Stimulated activated CD4-positive, alpha-beta T cell treated with anti-CD3 and anti-CD28 coated beads, Interleukin-1b, Interleukin-23, amount 100 ng/mL, for 48 hours (primary cell): ENCODE data around the gene DSE.

Source experiments
- DNase-seq: peaks from one replicate; pipeline ENCODE4 v3.0.0-alpha.2; 2020

Gene DSE

DNA sequence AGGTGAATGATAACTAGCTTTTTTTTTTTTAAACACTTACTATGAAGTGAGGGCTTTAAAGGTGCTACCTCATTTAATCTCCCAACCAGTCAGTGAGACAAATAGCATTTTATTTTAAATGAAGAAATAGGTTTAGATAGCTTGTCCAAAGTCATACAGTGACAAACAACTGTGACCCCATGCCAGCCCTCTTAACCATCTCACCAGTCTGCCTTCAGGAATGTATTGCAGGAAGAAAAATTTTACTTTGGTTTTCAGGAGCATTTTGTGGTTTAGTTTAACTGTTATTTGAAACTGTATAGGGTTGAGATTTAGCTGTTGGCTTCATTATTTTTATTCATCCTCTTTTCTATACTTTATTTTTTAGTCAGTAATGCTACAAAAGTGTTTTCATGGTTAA is 18.6 kb downstream of the DSE start:
- DNase-seq, result no peak

DNA sequence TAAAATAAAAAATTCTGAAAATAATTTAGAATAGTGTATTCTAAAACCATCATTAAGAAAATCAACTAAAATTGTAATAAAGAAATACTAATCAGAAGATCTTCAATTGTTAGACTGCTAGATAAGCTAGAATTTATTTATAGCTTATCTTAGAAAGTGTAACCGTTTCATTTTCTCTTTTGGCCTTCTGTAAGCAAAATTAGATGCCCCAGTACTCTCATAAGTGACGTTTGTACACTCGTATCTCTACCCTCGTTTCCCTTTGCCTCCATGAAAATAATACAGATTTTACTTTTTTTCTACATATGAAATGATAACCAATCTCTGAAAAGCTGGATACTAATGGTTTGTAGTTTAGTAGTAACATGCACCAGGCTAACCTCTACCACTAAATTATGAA is 19.8 kb downstream of the DSE start:
- DNase-seq, result no peak

DNA sequence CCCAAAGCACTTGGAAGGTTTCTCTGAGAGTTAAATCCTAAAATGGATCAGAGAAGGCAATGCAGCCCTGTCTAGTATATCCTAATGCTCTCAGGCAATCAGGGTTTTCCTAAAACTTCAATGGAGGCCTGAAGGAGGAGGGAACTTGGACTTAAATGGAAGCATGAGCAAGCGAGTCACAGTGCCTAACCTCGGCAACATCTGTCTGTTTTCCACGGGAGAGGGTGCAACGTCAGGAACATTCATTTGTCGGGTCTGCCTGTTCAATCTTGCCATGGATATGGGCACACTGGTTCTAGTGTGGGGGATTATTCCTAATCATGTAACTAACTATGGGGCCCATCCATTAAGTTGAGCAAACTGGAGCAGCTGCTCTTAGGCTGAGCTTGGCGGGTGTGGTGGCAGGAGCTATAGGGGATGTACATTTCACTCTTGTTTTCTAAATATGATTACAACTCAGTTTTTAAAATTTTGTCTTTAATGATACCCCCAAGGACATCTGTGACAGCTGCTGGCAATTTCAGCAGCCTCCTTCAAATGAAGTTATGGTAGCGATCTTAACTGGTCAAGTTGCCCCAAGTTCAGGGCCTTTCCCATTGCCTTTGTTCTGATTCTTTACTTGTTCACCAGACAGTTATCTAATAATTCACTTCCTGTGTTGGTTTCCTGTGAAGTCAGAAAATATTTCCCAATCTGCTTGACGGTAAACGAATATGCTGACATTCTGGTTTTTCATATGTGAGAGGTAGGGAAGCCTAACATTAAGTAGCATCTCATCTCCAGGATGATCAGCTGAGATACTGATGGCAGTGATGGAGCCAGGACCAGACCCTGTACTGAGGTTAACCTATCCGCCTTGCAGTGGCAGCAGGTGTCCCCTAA is 21.6 kb downstream of the DSE start:
- DNase-seq, result no peak

DNA sequence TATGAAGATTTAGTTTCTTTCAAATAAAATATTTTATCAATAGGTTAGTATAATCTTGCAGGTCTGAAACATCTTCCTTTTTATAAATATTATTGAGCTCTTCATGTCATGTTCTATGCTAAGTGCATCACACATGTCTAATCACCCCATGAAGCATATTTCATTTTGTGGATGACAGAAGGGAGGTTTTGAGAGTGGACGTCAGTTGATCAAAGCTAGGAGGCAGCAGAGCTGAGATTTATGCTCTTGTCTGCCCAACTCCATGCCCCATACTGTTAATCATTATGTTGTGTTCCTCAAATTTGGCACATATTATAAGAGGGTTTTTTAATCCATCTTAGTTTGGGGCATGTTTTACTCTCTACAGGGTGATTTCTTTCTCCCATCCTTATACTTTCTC is 22.7 kb downstream of the DSE start:
- DNase-seq, result no peak

DNA sequence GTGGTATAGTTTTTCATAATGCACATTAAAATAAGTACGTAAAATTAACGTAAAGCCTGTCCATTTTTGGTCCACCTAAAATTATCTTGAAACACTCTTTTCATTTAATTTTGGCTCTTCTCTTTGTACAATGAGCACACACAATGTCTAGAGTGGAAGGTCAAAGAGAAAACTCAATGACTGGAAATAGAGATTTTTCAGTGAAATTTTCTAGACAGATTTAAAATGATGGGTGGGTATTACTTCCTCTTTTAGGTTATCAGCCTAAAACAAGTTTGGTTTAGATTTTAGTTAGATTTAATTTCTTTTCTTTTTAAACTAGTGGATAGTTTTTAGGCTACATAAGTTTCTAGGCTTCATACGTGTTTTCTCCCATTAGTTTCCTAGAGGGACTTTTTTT is 24.9 kb downstream of the DSE start:
- DNase-seq, result no peak

DNA sequence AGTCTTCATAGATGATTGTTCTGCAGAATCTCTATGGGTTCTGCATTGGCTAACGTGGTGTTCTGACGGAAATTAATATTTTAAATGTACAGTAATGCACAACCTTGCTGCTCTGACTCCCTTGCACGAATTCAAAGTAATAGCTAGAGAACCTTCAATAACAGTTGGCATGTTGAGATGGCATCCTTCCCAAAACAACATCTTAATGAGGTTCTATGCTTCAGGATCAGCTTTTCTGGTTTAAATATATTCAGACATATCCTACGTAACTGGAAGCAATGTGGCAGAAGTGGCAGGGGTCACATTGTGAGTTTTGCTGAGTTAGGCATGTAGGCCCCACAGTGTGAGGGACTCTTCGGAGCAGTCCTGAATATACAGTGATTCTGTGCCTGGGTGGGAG is 25.7 kb downstream of the DSE start:
- no peak for DNase-seq

DNA sequence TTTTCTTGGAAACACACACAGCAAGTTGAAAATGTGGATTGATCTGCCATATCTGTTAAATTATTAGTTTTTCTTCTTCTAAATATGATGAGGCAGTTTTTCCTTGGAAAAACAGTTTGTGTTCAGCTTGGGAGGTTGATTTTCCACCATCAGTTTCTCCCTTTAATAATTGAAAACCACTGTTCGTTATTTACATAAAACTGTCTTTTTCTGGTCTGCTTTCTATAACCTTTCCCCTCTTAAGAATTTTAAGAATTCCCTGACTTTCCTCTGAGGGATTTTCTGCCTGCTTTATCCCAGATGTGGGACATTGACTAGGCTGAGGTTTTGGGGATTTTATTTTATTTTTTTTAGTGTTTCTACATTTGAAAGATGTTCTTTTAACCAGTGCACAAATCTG is 27.2 kb downstream of the DSE start:
- no peak for DNase-seq

DNA sequence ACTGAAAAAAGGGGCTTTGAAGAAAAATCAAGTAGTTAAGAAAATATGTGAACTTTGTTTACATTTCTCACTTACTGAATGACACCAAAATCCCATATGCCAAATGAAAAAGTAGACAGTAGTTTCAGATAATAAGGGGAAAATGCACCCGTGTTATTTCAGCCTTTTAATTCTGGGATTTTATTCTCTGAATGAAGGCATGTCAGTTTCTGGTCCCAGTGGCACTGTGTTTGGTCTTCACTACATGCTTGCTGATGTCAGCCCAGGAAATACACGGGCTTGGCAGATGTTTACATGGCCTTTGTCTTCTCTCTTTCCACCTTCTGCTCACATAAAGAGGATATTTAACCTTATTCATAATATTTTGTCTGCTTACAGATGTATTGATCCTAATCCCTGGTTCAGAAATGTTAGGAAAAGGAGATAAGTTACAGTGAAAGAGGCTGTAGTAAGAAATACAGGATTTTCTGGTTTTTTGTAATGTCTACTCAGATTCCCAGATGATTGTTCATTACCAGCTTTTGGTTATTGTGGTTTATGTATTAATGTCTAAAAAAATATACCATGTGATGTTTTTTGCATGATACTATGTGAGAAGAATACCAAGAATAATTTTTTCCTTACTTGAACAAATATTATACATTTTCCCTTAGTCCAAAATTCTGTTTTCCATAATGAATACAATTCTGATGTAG is 27.7 kb downstream of the DSE start:
- DNase-seq, result no peak

DNA sequence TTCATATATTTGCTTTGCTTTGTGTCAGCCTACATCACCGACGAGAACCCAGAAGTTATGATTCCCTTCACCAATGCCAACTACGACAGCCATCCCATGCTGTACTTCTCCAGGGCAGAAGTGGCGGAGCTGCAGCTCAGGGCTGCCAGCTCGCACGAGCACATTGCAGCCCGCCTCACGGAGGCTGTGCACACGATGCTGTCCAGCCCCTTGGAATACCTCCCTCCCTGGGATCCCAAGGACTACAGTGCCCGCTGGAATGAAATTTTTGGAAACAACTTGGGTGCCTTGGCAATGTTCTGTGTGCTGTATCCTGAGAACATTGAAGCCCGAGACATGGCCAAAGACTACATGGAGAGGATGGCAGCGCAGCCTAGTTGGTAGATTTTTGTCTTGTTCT is 28.5 kb downstream of the DSE start:
- DNase-seq, result no peak

DNA sequence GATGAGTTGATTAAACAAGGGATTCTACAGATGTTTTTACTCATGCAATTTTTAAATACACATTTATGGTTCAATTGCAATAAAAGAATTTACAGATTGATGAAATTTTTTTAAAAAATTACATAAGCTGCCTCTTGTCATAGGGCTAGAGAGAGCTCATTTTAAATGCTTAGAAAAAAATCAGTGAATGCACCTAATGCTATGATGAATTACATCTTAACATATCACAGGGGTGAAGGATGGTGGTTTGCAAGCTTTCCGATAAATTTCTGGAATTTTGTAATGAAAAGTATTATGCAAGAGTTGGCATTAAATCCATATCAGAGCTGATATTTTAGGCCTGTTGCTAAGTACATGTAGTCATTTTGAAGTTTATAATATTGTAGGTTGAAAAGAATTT is 29.6 kb downstream of the DSE start:
- DNase-seq, result no peak

DNA sequence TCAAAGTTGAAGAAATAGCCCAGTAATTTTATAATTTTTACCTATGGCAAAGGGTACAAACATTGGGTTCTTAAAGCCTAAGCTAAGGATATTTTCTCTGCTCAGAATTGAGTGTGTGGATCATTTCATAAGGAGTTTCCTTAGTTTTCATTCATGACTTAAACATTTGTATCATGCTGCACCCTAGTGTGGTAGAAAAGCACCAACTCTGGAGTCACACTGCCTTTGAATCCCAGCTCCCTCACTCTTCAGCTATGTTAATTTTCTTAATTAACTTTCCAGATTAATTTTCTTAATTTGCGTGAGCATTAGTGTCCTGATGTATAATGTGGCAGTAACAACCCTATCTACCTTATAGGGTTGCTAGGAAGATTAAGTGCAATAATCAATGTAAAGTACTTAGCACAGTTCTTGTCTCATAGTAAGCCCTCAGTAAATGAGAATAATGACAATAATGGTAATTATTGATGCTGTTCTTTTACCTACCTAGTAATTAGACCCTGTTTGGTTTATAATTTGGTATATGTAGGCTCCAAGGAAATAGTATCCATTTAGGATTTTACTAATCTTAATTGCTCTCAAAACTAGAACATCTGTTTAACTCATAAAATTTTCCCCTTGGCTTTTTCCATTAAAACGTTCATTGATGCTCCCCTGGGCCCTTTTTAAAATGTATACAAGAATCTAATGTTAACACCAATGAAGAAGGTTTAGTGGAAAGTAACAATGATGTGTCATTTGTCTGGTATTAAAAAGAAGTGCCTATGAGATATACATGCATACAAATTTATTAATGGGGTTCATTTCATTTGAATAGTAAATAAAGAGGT is 31.6 kb downstream of the DSE start:
- DNase-seq, result no peak

DNA sequence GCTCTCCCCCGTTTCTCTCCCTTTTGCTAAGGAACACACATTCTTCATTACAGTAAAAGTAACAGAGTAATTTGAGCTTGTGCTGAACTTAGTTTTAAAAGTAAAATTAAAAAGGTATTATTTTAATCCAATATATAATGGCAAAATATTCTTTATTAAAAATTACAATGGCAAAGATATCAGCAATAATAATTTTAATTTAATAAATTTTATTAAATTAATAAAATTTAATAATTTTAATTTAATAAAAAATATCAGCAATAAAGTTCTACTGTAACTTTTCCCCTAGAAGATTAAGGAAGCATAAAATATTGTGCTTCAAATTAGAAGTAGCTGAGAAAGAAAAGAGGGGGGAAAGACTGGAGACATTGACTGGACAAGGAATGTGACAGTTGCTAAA is 32.5 kb downstream of the DSE start:
- no peak for DNase-seq

DNA sequence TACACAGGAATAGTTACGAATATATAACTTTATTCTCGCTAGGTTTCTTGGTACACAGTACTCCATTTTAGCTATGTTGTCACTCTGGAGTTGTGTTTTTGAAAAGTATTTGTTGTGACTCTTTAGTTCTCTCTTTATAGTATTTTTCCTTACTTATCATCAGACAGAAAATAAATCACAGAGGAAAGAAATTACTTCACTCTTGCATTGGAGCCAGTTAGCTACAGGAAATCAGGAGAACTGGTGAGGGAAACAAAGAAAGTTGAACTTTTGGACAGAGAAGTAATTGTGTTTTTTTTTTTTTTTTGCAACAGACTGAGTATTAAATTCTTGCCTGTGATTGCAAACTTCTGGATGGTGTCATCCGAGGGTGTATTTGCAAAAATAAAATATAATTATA is 33.9 kb downstream of the DSE start:
- DNase-seq, result no peak

DNA sequence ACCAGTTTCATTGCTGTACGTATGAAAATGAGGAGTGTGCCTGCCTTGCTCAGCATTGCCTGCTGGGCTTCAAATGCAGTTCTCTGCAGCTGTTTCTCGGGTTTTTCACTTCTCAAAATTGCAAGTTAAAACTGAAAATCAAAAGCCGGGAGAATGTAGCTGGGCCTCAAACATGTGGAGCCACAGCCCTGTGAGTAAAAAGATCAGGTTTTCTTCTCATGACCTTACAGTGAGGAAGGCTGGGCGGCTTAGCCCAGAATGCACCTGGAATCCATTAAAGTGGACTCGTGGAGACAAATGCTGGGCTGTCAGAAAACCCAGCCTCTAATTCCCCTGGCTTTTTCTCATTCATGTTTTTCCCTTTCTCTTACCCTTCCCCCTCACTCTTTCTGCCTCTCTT is 34.4 kb downstream of the DSE start:
- no peak for DNase-seq

DNA sequence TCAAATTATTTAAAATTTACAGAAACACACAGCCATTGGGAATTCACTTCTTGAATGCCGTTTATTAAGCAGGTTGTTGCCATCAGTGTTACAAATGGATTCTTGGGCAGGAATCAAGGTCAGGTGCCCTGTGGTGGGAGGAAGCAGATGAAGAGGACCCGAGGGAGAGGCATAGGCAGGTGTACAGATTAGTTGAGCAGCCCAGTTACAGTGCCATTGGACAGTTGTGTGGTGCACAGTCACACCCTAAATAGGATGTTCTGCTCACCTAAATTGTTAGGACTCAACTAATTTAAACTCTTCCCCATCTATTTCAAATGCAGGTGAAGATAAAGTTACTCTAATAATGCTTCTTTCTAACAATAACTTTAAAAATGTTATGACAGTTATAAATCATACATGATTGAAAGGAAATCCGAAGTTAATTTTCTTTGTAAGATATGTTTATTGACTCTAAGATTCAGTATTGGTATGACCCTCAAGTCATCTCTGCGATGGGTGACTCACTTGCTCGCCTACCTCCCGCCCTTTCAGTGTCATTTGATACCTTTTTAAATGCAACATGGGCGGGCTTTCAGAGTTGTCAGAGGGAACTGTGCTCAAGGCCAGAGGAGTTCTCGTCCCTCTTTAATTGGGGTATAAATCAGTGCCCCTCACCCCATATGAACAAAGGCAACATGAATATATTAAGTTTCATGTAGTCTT is 35.1 kb downstream of the DSE start:
- DNase-seq, result peak; percentile 6

DNA sequence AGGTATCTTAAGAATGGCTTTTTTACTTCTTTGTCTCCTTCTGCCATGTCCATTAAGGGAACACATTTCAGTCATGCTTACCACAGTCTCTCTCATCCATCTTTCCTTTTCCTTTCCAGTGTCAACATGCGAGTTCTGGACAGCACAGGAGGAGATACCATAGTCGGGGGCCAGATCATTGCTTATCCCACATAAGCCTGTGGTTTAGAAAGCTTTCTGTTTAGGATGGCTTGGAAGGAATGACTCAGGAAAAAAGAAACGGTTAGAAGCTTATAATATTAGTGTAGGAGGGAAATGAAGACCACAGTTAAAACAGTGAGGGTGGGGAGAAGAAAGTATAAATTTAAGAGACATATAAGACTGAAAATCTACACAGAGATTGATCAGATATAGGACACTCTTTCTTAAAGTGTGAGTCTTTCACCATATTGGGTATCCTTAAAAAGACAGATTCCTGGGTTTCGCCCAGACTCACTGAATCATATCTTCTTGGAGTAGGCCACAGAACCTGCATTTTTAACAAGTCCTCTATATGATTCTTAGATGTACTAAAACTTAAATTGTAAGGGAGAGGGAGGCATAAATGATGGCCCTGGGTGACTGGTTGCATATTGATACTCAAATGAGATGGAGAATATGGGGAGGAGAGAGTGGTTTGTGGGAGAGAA is 36.1 kb downstream of the DSE start:
- DNase-seq, result no peak

DNA sequence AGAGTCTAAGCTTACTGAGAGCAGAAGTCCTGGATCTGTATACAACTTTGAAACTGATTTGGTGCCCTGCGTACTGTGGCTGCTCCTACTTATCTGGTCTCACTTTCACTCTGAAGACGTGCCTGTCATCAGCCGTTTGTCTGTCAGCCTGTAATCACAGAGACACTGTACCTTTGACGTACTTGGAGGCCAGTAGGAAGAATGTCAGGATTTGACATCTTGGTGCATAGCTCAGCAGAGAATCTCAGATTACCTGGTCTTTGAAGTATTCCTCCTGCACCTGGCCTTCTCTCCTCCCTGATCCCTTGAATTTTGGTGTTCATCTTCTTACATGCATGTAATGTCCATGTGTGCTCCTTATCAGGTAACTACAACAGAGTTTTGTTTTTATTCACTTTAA is 37.7 kb downstream of the DSE start:
- DNase-seq, result no peak

DNA sequence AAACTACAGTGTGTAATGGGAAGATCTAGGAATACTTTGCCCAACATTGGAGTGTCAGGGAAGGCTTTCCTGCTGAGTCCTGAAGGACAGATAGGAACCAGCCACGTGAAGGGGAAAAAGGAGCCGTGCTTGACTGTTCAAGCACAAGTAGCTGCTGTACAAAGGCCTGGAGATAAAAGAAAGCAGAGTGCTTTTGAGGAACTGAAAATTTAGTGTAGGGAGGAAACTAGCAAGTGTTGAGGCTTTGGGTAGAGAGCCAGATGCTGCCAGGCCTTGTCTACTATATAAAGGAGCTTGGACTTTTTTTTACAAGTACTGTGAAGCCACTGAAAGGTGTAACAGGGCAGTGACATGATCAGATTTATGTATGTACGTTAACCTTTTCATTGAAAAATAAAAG is 39.0 kb downstream of the DSE start:
- DNase-seq, result no peak

DNA sequence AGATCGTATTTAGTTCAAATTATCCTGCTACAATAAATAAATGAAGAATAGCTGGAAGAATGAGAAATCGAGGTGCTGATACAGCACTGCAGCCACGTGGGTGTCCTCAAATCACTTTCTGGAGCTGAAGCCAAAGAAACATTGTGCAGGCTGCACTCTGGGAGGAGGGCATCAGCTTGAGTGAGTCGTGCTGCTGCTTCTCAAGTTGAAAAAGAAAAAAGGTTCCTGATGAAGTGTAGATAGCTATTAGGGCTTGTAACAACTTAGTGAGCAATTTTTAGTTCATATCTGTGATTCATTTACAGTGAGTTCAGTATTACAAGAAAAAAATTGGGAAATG is 40.5 kb downstream of the DSE start:
- DNase-seq, result no peak

DNA sequence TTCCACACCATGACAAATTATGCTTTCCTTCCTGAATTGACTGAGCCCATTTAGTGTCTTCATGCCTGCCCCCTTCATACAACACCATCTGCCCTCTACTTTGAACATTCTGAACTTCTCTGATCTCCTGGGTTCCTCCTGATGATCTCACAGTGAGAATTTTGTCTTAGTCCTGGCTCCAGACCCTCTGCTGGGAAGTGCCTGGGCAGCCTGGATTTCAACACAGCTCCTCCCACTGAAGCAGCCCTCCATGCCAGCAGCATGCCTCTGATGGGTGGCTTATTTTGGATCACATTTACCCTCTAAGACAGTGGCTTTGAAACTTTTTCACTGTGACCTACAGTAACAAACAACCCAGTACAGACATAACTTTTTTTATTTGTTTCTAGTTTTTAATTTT is 41.5 kb downstream of the DSE start:
- DNase-seq, result no peak

DNA sequence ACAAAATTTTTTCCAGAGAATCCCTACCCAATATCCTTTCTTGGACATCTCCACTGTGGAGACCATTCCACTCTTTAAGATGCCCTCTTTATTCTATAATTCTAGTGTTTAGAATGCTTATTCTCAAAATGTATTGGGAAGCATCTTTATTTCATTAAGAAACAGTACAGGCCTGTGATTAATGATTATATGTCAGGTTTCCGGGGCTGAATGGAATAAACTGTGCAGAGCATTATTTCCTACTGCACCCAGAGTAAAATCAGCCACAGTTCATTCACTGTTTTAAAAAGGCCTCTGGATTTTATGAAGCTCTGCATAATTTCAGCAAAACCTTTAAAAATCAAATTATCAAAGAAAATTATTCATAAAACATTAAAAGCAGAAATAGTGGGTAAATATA is 42.6 kb downstream of the DSE start:
- no peak for DNase-seq

DNA sequence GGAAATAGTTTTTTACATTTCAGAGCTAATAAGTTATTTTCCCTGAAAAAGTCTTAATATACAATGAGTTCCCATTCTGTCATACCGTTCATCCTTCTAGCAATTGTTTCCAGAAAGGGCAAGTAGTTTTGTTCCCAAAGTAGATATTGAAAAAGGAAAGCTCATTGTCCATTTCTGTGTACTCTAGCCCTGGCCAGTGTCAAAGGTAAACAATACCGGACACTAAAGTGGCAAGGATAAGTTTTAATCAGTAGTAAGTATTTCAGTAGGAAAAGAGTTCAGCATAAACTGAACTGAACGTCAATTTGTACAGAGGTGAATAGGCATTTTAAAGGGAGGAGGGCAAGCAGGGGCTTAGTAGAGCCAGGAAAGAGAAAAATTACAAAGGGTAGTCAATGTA is 46.9 kb downstream of the DSE start:
- DNase-seq, result no peak
